Measurements from ENCODE around the gene CA9. TPM values are rescaled to one million over a fixed set of nuclear protein-coding genes. Genes with fewer than 3 reads are reported as not detected.
"Not testable (repeated sequence)": the region's sequence is repeated elsewhere in the genome, so short reads cannot be mapped to it uniquely, and the experiment has no call there.

CA9 gene
- total and polyA plus RNA-seq, 9 of the 15 experiments (the other 6 are each of a cell fraction or from before 2014, with no cell fraction given): 0.15 to 10.6 (median 0.60) TPM; not detected in 4

DNA sequence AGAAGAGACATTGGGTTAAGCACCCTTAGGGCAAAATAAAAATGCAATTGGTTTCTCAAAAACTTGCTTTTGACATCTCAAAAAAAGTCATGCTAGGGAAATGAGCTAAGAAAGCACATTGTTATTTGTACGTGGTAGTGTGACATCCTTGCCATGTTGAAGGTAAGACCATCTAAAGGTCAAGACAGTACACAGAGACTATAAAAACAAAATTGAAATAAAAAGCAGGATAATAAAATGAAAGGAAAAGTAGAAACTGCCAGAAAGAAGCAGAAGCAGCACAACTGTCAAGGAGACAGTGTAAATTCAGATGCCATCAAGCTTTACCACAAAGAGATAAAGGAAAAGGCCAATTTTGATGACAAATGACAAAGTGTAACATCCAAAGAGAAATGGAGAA is 34.5 kb upstream of the CA9 start:
- FAIRE-seq; H3K9me3 ChIP-seq (replicated peaks; ENCODE audit: control insufficient read depth, insufficient read depth, low read depth, low read length); H4K20me1 ChIP-seq (replicated peaks; ENCODE audit: control insufficient read depth, insufficient read depth, low read length); H3K4me1 ChIP-seq (replicated peaks in 1 of 2; ENCODE audit: control insufficient read depth in 2 of 2, insufficient read depth in 2 of 2, low read length in 2 of 2); intact Hi-C loops (cut with micrococcal nuclease); H3K27me3 ChIP-seq (ENCODE audit: control insufficient read depth in 2 of 2, insufficient read depth in 2 of 2, low read length in 2 of 2); BruUV-seq (replicated peaks); CTCF ChIA-PET (ENCODE audit: low intra/inter-chr PET ratio); H3K4me2 ChIP-seq (ENCODE audit: insufficient read depth, low read length); DNase-seq (ENCODE audit: extremely low read depth in 1 of 4, low spot score in 3 of 4); H3K36me3 ChIP-seq (ENCODE audit: control insufficient read depth, insufficient read depth, low read length); in situ Hi-C loops (cut with MboI); ATAC-seq; H2AFZ ChIP-seq (ENCODE audit: low read depth, low read length); H3K9ac ChIP-seq (ENCODE audit: insufficient read depth in 1 of 2, low read depth in 2 of 2, low read length in 2 of 2); H3K4me3 ChIP-seq; H3K27ac ChIP-seq (ENCODE audit: extremely low read depth, low read depth, low read length); H3K9me1 ChIP-seq (ENCODE audit: control insufficient read depth, insufficient read depth, low read length); H3K79me2 ChIP-seq (ENCODE audit: control insufficient read depth, insufficient read depth, low read length): not testable (repeated sequence)
- POLR2A ChIA-PET: interaction anchor here (0.6 kb wide), 1 partner anchor 13 kb away, joined by 3 read pairs; no protein-coding TSS in a partner anchor
- 50% methylated on average over 1 of the region's 1 CpG for WGBS (ENCODE audit: insufficient coverage, low coverage, missing lambda C conversion rate)
- peak; percentile 32 for TF ChIP-seq MEIS2 (IDR thresholded peaks at IDR 0.05; ENCODE audit: partially characterized antibody)

DNA sequence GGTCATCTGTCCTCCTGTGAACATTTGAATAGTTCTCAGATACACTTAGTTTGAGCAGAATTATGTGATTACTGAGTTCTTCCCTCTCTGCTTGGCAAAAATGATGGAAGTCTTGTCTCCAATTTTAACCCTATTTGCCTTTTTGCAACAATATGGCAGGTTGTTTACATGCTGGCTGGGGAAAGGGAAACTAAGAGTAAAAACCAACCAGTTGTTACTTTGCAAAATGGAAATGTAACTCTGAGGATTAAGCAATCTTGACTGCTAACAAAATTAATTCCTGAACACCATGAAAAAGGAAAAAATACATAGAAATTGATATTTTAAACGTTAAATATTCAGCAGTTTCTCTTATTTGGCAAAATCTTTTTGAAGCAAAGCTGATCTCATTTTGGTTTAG is 34.1 kb upstream of the CA9 start:
- no peak overlapping the region for H3K27ac ChIP-seq (ENCODE audit: extremely low read depth, low read depth, low read length)
- H3K4me1 ChIP-seq (replicated peaks in 1 of 2; ENCODE audit: control insufficient read depth in 2 of 2, insufficient read depth in 2 of 2, low read length in 2 of 2): no peaks in the 10 kb centered on the region
- no peaks in the 10 kb centered on the region for H3K36me3 ChIP-seq (ENCODE audit: control insufficient read depth, insufficient read depth, low read length)
- in situ Hi-C loops (cut with MboI) (no loop called here), intact Hi-C loops (cut with micrococcal nuclease) (no loop called here)
- DNase-seq (ENCODE audit: extremely low read depth in 1 of 4, low spot score in 3 of 4) (no peak), FAIRE-seq (no peak), ATAC-seq (no peak)
- H3K9ac ChIP-seq (ENCODE audit: insufficient read depth in 1 of 2, low read depth in 2 of 2, low read length in 2 of 2): no peak overlapping the region
- no peak overlapping the region for H2AFZ ChIP-seq (ENCODE audit: low read depth, low read length)
- H3K9me1 ChIP-seq (ENCODE audit: control insufficient read depth, insufficient read depth, low read length): no peaks in the 10 kb centered on the region
- no peaks in the 10 kb centered on the region for H3K9me3 ChIP-seq (replicated peaks; ENCODE audit: control insufficient read depth, insufficient read depth, low read depth, low read length)
- no TSS peak for BruUV-seq (replicated peaks)
- no peak overlapping the region for H3K4me2 ChIP-seq (ENCODE audit: insufficient read depth, low read length)
- no peak overlapping the region for H3K4me3 ChIP-seq
- POLR2A ChIA-PET: interaction anchor here (0.6 kb wide), 1 partner anchor 12 kb away, joined by 3 read pairs; no protein-coding TSS in a partner anchor
- no peaks in the 10 kb centered on the region for H3K79me2 ChIP-seq (ENCODE audit: control insufficient read depth, insufficient read depth, low read length)
- no peaks in the 10 kb centered on the region for H3K27me3 ChIP-seq (ENCODE audit: control insufficient read depth in 2 of 2, insufficient read depth in 2 of 2, low read length in 2 of 2)
- TF ChIP-seq, protein P1, sequence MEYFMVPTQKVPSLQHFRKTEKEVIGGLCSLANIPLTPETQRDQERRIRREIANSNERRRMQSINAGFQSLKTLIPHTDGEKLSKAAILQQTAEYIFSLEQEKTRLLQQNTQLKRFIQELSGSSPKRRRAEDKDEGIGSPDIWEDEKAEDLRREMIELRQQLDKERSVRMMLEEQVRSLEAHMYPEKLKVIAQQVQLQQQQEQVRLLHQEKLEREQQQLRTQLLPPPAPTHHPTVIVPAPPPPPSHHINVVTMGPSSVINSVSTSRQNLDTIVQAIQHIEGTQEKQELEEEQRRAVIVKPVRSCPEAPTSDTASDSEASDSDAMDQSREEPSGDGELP (CRISPR knock-in tag; IDR thresholded peaks at IDR 0.05; ENCODE audit: borderline replicate concordance): no peak
- TF ChIP-seq CTBP1 (IDR thresholded peaks at IDR 0.05; ENCODE audit: borderline replicate concordance) (no peak), ZNF589 (CRISPR knock-in tag; IDR thresholded peaks at IDR 0.05; ENCODE audit: low read depth) (no peak)
- TF ChIP-seq, protein P2, sequence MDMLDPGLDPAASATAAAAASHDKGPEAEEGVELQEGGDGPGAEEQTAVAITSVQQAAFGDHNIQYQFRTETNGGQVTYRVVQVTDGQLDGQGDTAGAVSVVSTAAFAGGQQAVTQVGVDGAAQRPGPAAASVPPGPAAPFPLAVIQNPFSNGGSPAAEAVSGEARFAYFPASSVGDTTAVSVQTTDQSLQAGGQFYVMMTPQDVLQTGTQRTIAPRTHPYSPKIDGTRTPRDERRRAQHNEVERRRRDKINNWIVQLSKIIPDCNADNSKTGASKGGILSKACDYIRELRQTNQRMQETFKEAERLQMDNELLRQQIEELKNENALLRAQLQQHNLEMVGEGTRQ (CRISPR knock-in tag; IDR thresholded peaks at IDR 0.05): no peak
- H4K20me1 ChIP-seq (replicated peaks; ENCODE audit: control insufficient read depth, insufficient read depth, low read length): no peaks in the 10 kb centered on the region
- CTCF ChIA-PET (ENCODE audit: low intra/inter-chr PET ratio): no interaction called here
- 0% methylated on average over 1 of the region's 1 CpG for WGBS (ENCODE audit: insufficient coverage, low coverage, missing lambda C conversion rate)

DNA sequence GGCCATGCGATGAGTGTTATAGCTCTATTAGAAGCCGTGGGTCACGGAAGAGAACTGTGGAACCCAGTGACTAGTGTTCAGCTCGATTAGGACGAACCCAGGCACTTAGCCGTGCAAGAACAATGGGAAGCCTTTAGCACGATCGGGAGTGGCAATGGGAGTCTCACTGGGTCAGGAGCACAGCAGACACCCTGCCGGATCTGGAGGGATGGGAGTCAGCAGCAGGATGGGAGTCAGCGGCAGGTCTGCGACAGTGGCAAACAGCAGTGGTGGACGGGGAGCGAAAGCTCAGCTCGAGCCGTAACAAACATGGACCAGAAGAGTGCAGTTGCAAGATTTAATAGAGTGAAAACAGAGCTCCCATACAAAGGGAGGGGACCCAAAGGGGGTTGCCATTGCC is 33.3 kb upstream of the CA9 start:
- intact Hi-C loops (cut with micrococcal nuclease); H3K9ac ChIP-seq (ENCODE audit: insufficient read depth in 1 of 2, low read depth in 2 of 2, low read length in 2 of 2); H4K20me1 ChIP-seq (replicated peaks; ENCODE audit: control insufficient read depth, insufficient read depth, low read length); ATAC-seq; H3K27ac ChIP-seq (ENCODE audit: extremely low read depth, low read depth, low read length); H3K4me1 ChIP-seq (replicated peaks in 1 of 2; ENCODE audit: control insufficient read depth in 2 of 2, insufficient read depth in 2 of 2, low read length in 2 of 2); H3K36me3 ChIP-seq (ENCODE audit: control insufficient read depth, insufficient read depth, low read length); H3K27me3 ChIP-seq (ENCODE audit: control insufficient read depth in 2 of 2, insufficient read depth in 2 of 2, low read length in 2 of 2); DNase-seq (ENCODE audit: extremely low read depth in 1 of 4, low spot score in 3 of 4); H2AFZ ChIP-seq (ENCODE audit: low read depth, low read length); H3K79me2 ChIP-seq (ENCODE audit: control insufficient read depth, insufficient read depth, low read length); H3K4me3 ChIP-seq; CTCF ChIA-PET (ENCODE audit: low intra/inter-chr PET ratio); in situ Hi-C loops (cut with MboI); POLR2A ChIA-PET; H3K9me1 ChIP-seq (ENCODE audit: control insufficient read depth, insufficient read depth, low read length); H3K4me2 ChIP-seq (ENCODE audit: insufficient read depth, low read length); BruUV-seq (replicated peaks); FAIRE-seq; H3K9me3 ChIP-seq (replicated peaks; ENCODE audit: control insufficient read depth, insufficient read depth, low read depth, low read length): not testable (repeated sequence)
- WGBS (ENCODE audit: insufficient coverage, low coverage, missing lambda C conversion rate): 69% methylated on average over 5 of the region's 15 CpGs

Data from K562 (cell line).